IPS-20b (cell line): ENCODE measurements around the gene PMEPA1.

Experiments used
- H3K27ac ChIP-seq: one replicate; pipeline ENCODE4 v1.5.1; 2013; ENCODE audit warnings: low read length
- H3K27me3 ChIP-seq: 2 replicates; pipeline ENCODE4 v1.6.1; 2013; ENCODE audit warnings: mild to moderate bottlenecking, low read length, inconsistent platforms; ENCODE audit not compliant: insufficient read depth
- H3K36me3 ChIP-seq: 2 replicates; pipeline ENCODE4 v1.6.1; 2013; ENCODE audit warnings: low read depth, mild to moderate bottlenecking, inconsistent platforms, low read length, moderate library complexity; ENCODE audit not compliant: insufficient read depth
- H3K4me1 ChIP-seq: 2 replicates; pipeline ENCODE4 v1.6.1; 2013; ENCODE audit warnings: mild to moderate bottlenecking, control low read depth, inconsistent platforms, low read length, moderate library complexity; ENCODE audit not compliant: insufficient read depth
- H3K4me3 ChIP-seq: 2 replicates; pipeline ENCODE4 v1.5.1; 2013; ENCODE audit warnings: mild to moderate bottlenecking, low read length, inconsistent platforms
- H3K9ac ChIP-seq: 2 replicates; pipeline ENCODE4 v1.6.1; 2013; ENCODE audit warnings: low read depth, mild to moderate bottlenecking, inconsistent platforms, low read length, moderate library complexity
- H3K9me3 ChIP-seq: 2 replicates; pipeline ENCODE4 v1.6.1; 2013; ENCODE audit warnings: mild to moderate bottlenecking, low read depth, low read length, inconsistent platforms; ENCODE audit not compliant: insufficient read depth

Gene PMEPA1

GRCh38 chr20:57669632-57670031 is 40.2 kb downstream of the PMEPA1 start:
- no peak overlapping the region for H3K9ac ChIP-seq
- H3K27me3 ChIP-seq, result no peaks in the 10 kb centered on the region
- no peak overlapping the region for H3K27ac ChIP-seq
- H3K9me3 ChIP-seq, result no peaks in the 10 kb centered on the region
- no peaks in the 10 kb centered on the region for H3K36me3 ChIP-seq
- H3K4me1 ChIP-seq, result peaks cover 13% of the 10 kb centered on the region; the same call in 1 of the 2 replicates
- H3K4me3 ChIP-seq, result no peak overlapping the region

GRCh38 chr20:57667924-57668782 is 41.7 kb downstream of the PMEPA1 start:
- Histone ChIP-seq H3K27ac (no peak overlapping the region), H3K4me3 (no peak overlapping the region), H3K36me3 (no peaks in the 10 kb centered on the region), H3K4me1 (peaks cover 13% of the 10 kb centered on the region; the same call in 1 of the 2 replicates), H3K27me3 (no peaks in the 10 kb centered on the region), H3K9ac (no peak overlapping the region), H3K9me3 (no peaks in the 10 kb centered on the region)

- no peak overlapping the region for H3K9ac ChIP-seq
- H3K9me3 ChIP-seq, result no peaks in the 10 kb centered on the region
- H3K4me3 ChIP-seq, result no peak overlapping the region
- H3K27me3 ChIP-seq, result no peaks in the 10 kb centered on the region
- H3K36me3 ChIP-seq, result no peaks in the 10 kb centered on the region
- peaks cover 13% of the 10 kb centered on the region; the same call in 1 of the 2 replicates for H3K4me1 ChIP-seq
- H3K27ac ChIP-seq, result no peak overlapping the region
Observed at GRCh38 chr20:57667388-57667787, 42.4 kb downstream of the PMEPA1 start.

- no peaks in the 10 kb centered on the region for H3K9me3 ChIP-seq
- no peaks in the 10 kb centered on the region for H3K36me3 ChIP-seq
- no peak overlapping the region for H3K4me3 ChIP-seq
- peaks cover 13% of the 10 kb centered on the region; the same call in 1 of the 2 replicates for H3K4me1 ChIP-seq
- H3K27me3 ChIP-seq, result no peaks in the 10 kb centered on the region
- H3K27ac ChIP-seq, result no peak overlapping the region
- H3K9ac ChIP-seq, result no peak overlapping the region
Observed at GRCh38 chr20:57666834-57667157, 43.0 kb downstream of the PMEPA1 start.

GRCh38 chr20:57666106-57666833 is 43.5 kb downstream of the PMEPA1 start:
- H3K27ac ChIP-seq, result no peak overlapping the region
- H3K4me3 ChIP-seq, result no peak overlapping the region
- no peaks in the 10 kb centered on the region for H3K36me3 ChIP-seq
- H3K9ac ChIP-seq, result no peak overlapping the region
- no peaks in the 10 kb centered on the region for H3K27me3 ChIP-seq
- H3K9me3 ChIP-seq, result no peaks in the 10 kb centered on the region
- H3K4me1 ChIP-seq, result peaks cover 13% of the 10 kb centered on the region; the same call in 1 of the 2 replicates

- Histone ChIP-seq H3K27me3 (no peaks in the 10 kb centered on the region), H3K4me3 (no peak overlapping the region), H3K36me3 (no peaks in the 10 kb centered on the region), H3K27ac (no peak overlapping the region), H3K4me1 (peaks cover 13% of the 10 kb centered on the region; the same call in 1 of the 2 replicates), H3K9me3 (no peaks in the 10 kb centered on the region), H3K9ac (no peak overlapping the region)
Observed at GRCh38 chr20:57665589-57665971, 44.2 kb downstream of the PMEPA1 start.

- no peak overlapping the region for H3K27ac ChIP-seq
- H3K36me3 ChIP-seq, result no peaks in the 10 kb centered on the region
- H3K4me1 ChIP-seq, result peaks cover 13% of the 10 kb centered on the region; the same call in 1 of the 2 replicates
- H3K9ac ChIP-seq, result no peak overlapping the region
- no peak overlapping the region for H3K4me3 ChIP-seq
- no peaks in the 10 kb centered on the region for H3K9me3 ChIP-seq
- H3K27me3 ChIP-seq, result no peaks in the 10 kb centered on the region
Observed at GRCh38 chr20:57664924-57665588, 44.8 kb downstream of the PMEPA1 start.

GRCh38 chr20:57664476-57664875 is 45.3 kb downstream of the PMEPA1 start:
- H3K9ac ChIP-seq, result no peak overlapping the region
- no peak overlapping the region for H3K27ac ChIP-seq
- H3K36me3 ChIP-seq, result no peaks in the 10 kb centered on the region
- H3K4me3 ChIP-seq, result no peak overlapping the region
- H3K4me1 ChIP-seq, result peaks cover 13% of the 10 kb centered on the region; the same call in 1 of the 2 replicates
- no peaks in the 10 kb centered on the region for H3K27me3 ChIP-seq
- no peaks in the 10 kb centered on the region for H3K9me3 ChIP-seq

- no peaks in the 10 kb centered on the region for H3K9me3 ChIP-seq
- no peak overlapping the region for H3K4me3 ChIP-seq
- H3K9ac ChIP-seq, result no peak overlapping the region
- no peak overlapping the region for H3K27ac ChIP-seq
- peaks cover 13% of the 10 kb centered on the region; the same call in 1 of the 2 replicates for H3K4me1 ChIP-seq
- no peaks in the 10 kb centered on the region for H3K27me3 ChIP-seq
- peaks cover 5% of the 10 kb centered on the region; the same call in 1 of the 2 replicates for H3K36me3 ChIP-seq
Observed at GRCh38 chr20:57663681-57664451, 45.9 kb downstream of the PMEPA1 start.

GRCh38 chr20:57663241-57663640 is 46.6 kb downstream of the PMEPA1 start:
- peaks cover 12% of the 10 kb centered on the region; the same call in 1 of the 2 replicates for H3K4me1 ChIP-seq
- no peak overlapping the region; the same call in 1 of the 2 replicates for H3K9ac ChIP-seq
- no peak overlapping the region for H3K4me3 ChIP-seq
- no peaks in the 10 kb centered on the region for H3K9me3 ChIP-seq
- peaks cover 11% of the 10 kb centered on the region; the same call in 1 of the 2 replicates for H3K36me3 ChIP-seq
- H3K27me3 ChIP-seq, result no peaks in the 10 kb centered on the region
- H3K27ac ChIP-seq, result no peak overlapping the region
